HEK293 (cell line): ENCODE data around the gene CUL7.

ENCODE experiments used
- CTCF ChIA-PET: fragments of 350-600 bp; formaldehyde crosslinking; extraction: SDS; loops from one replicate; lab custom pipeline; 2021; ENCODE audit warnings: antibody characterized with exemption; lab: Yijun Ruan, JAX
- POLR2A ChIA-PET: fragments of 300-600 bp; formaldehyde crosslinking; extraction: SDS; loops from one replicate; lab custom pipeline; 2020; ENCODE audit warnings: antibody characterized with exemption, inconsistent platforms; lab: Yijun Ruan, JAX
- H3K27ac ChIP-seq: fragments of 200-500 bp; sonication (Bioruptor generic); 2 replicates; pipeline ENCODE4 v1.5.1; 2014; ENCODE audit warnings: low read depth, low read length, control low read depth, inconsistent platforms; ENCODE audit errors: extremely low read depth
- H3K36me3 ChIP-seq, 2 experiments: fragments of 200-500 bp in 1 of 2; sonication (Bioruptor generic) in 1 of 2; 1 replicate in 1 of 2; 2 replicates in 1 of 2; pipeline ENCODE4 v1.5.1; 2014 to 2017; ENCODE audit warnings: inconsistent platforms in 2 of 2, low read length in 2 of 2; ENCODE audit not compliant: control insufficient read depth in 2 of 2, insufficient read depth in 1 of 2
- H3K4me1 ChIP-seq: fragments of 200-500 bp; sonication (Bioruptor generic); 2 replicates; pipeline ENCODE4 v1.5.1; 2014; ENCODE audit warnings: mild to moderate bottlenecking, low read length, inconsistent platforms; ENCODE audit not compliant: control insufficient read depth, insufficient read depth
- H3K4me3 ChIP-seq: 2 replicates; pipeline ENCODE4 v1.5.1; 2011; ENCODE audit warnings: low read depth, mild to moderate bottlenecking, control low read depth, low read length, moderate library complexity
- H3K9me3 ChIP-seq: fragments of 200-500 bp; sonication (Bioruptor generic); 2 replicates; pipeline ENCODE4 v1.5.1; 2014; ENCODE audit warnings: low read depth, low read length, inconsistent platforms; ENCODE audit not compliant: control insufficient read depth, insufficient read depth
- EGR2 ChIP-seq: fragments of 450-650 bp; formaldehyde crosslinking; IDR thresholded peaks from 2 replicates; pipeline ENCODE4 v1.5.1; 2016; ENCODE audit warnings: low read depth, missing biosample characterization, missing genetic modification characterization
- GLIS2 ChIP-seq: fragments of 450-650 bp; formaldehyde crosslinking; IDR thresholded peaks from 2 replicates; pipeline ENCODE4 v1.5.1; 2016; ENCODE audit warnings: missing biosample characterization, missing genetic modification characterization
- IKZF3 ChIP-seq: fragments of 450-650 bp; IDR thresholded peaks from 2 replicates; pipeline ENCODE4 v1.5.0; 2018; ENCODE audit warnings: missing biosample characterization, mild to moderate bottlenecking, missing genetic modification characterization, moderate library complexity
- KLF16 ChIP-seq: fragments of 450-650 bp; formaldehyde crosslinking; IDR thresholded peaks from 2 replicates; pipeline ENCODE4 v1.5.1; 2017; ENCODE audit warnings: missing biosample characterization, missing genetic modification characterization
- KLF7 ChIP-seq: fragments of 450-650 bp; formaldehyde crosslinking; IDR thresholded peaks from 2 replicates; pipeline ENCODE4 v1.5.1; 2016; ENCODE audit warnings: missing biosample characterization, missing genetic modification characterization, borderline replicate concordance
- MEIS1 ChIP-seq: sonication (generic); formaldehyde crosslinking; IDR thresholded peaks from 2 replicates; pipeline ENCODE4 v1.8.1; 2022; ENCODE audit warnings: missing genetic modification reagents, mild to moderate bottlenecking, borderline replicate concordance
- PBX3 ChIP-seq: sonication (generic); formaldehyde crosslinking; IDR thresholded peaks from 2 replicates; pipeline ENCODE4 v1.8.1; 2022; ENCODE audit warnings: mild to moderate bottlenecking, moderate library complexity, missing genetic modification reagents
- SP3 ChIP-seq: fragments of 450-650 bp; formaldehyde crosslinking; IDR thresholded peaks from 2 replicates; pipeline ENCODE4 v1.5.1; 2016; ENCODE audit warnings: missing biosample characterization, missing genetic modification characterization
- SP7 ChIP-seq: fragments of 450-650 bp; formaldehyde crosslinking; IDR thresholded peaks from 2 replicates; pipeline ENCODE4 v1.5.1; 2016; ENCODE audit warnings: missing biosample characterization, missing genetic modification characterization
- TRIM28 ChIP-seq: IDR thresholded peaks from 2 replicates; pipeline ENCODE4 v1.6.1; 2011; ENCODE audit warnings: low read length, control low read depth, borderline replicate concordance
- ZBTB17 ChIP-seq: fragments of 450-650 bp; formaldehyde crosslinking; IDR thresholded peaks from 2 replicates; pipeline ENCODE4 v1.5.1; 2016; ENCODE audit warnings: missing biosample characterization, missing genetic modification characterization
- ZBTB48 ChIP-seq: fragments of 450-650 bp; formaldehyde crosslinking; IDR thresholded peaks from 2 replicates; pipeline ENCODE4 v1.5.1; 2016; ENCODE audit warnings: missing biosample characterization, missing genetic modification characterization
- ZBTB7A ChIP-seq: fragments of 450-650 bp; formaldehyde crosslinking; IDR thresholded peaks from 2 replicates; pipeline ENCODE4 v1.5.1; 2016; ENCODE audit warnings: low read depth, missing biosample characterization, missing genetic modification characterization
- ZFHX2 ChIP-seq: fragments of 450-650 bp; formaldehyde crosslinking; conservative IDR thresholded peaks from 2 replicates; pipeline ENCODE4 v1.5.1; 2016; ENCODE audit warnings: missing biosample characterization, missing genetic modification characterization
- ZIC2 ChIP-seq: fragments of 450-650 bp; formaldehyde crosslinking; IDR thresholded peaks from 2 replicates; pipeline ENCODE4 v1.5.1; 2016; ENCODE audit warnings: missing biosample characterization, missing genetic modification characterization
- ZNF10 ChIP-seq: fragments of 450-650 bp; formaldehyde crosslinking; IDR thresholded peaks from 2 replicates; pipeline ENCODE4 v1.5.1; 2017; ENCODE audit warnings: missing biosample characterization, missing genetic modification characterization
- ZNF391 ChIP-seq: fragments of 450-650 bp; formaldehyde crosslinking; IDR thresholded peaks from 2 replicates; pipeline ENCODE4 v1.5.1; 2016; ENCODE audit warnings: low read depth, missing biosample characterization, missing genetic modification characterization, borderline replicate concordance
- ZNF501 ChIP-seq: fragments of 450-650 bp; formaldehyde crosslinking; IDR thresholded peaks from 2 replicates; pipeline ENCODE4 v1.5.1; 2016; ENCODE audit warnings: missing biosample characterization, missing genetic modification characterization
- ZNF510 ChIP-seq: fragments of 450-650 bp; formaldehyde crosslinking; IDR thresholded peaks from 2 replicates; pipeline ENCODE4 v1.5.1; 2018; ENCODE audit warnings: mild to moderate bottlenecking, missing genetic modification characterization, missing biosample characterization; ENCODE audit not compliant: insufficient replicate concordance
- ZNF514 ChIP-seq: fragments of 450-650 bp; formaldehyde crosslinking; IDR thresholded peaks from 2 replicates; pipeline ENCODE4 v1.5.1; 2016; ENCODE audit warnings: missing biosample characterization, missing genetic modification characterization
- ZNF585B ChIP-seq: fragments of 450-650 bp; formaldehyde crosslinking; IDR thresholded peaks from 2 replicates; pipeline ENCODE4 v1.5.1; 2016; ENCODE audit warnings: missing biosample characterization, missing genetic modification characterization
- ZNF600 ChIP-seq: fragments of 450-650 bp; formaldehyde crosslinking; IDR thresholded peaks from 2 replicates; pipeline ENCODE4 v1.5.1; 2016; ENCODE audit warnings: missing biosample characterization, missing genetic modification characterization
- ZNF777 ChIP-seq: fragments of 450-650 bp; formaldehyde crosslinking; IDR thresholded peaks from 2 replicates; pipeline ENCODE4 v1.5.1; 2017; ENCODE audit warnings: missing biosample characterization, missing genetic modification characterization, borderline replicate concordance
- ZNF843 ChIP-seq: fragments of 450-650 bp; formaldehyde crosslinking; IDR thresholded peaks from 2 replicates; pipeline ENCODE4 v1.5.1; 2016; ENCODE audit warnings: missing biosample characterization, missing genetic modification characterization
- ZXDB ChIP-seq: fragments of 450-650 bp; formaldehyde crosslinking; IDR thresholded peaks from 2 replicates; pipeline ENCODE4 v1.5.1; 2016; ENCODE audit warnings: missing biosample characterization, missing genetic modification characterization
- TF ChIP-seq, protein P1 (sequence below): fragments of 450-650 bp; formaldehyde crosslinking; IDR thresholded peaks from 2 replicates; pipeline ENCODE4 v1.5.1; 2016; ENCODE audit warnings: missing biosample characterization, missing genetic modification characterization
- TF ChIP-seq, protein P2 (sequence below): fragments of 450-650 bp; formaldehyde crosslinking; IDR thresholded peaks from 2 replicates; pipeline ENCODE4 v1.5.1; 2016; ENCODE audit warnings: missing biosample characterization, missing genetic modification characterization
- TF ChIP-seq, protein P3 (sequence below): fragments of 450-650 bp; formaldehyde crosslinking; IDR thresholded peaks from 2 replicates; pipeline ENCODE4 v1.5.1; 2016; ENCODE audit warnings: missing biosample characterization, missing genetic modification characterization, low read depth

Gene CUL7

GRCh38 chr6:43076464-43077332, 23.0 kb upstream of the CUL7 start:
- CTCF ChIA-PET: interaction anchor here (0.6 to 7.6 kb wide), 13 partner anchors 17 to 210 kb away, joined by 3 to 83 read pairs (median 3); partner anchors contain the start of genes KLC4 and MRPL2
- Histone ChIP-seq H3K36me3 (peaks cover 0 to 27% of the 10 kb centered on the region in 2 experiments; a peak in 2 of 3 replicates), H3K9me3 (no peaks in the 10 kb centered on the region), H3K4me1 (peaks cover 14% of the 10 kb centered on the region), H3K4me3 (peak overlapping the region; percentile 88), H3K27ac (peak overlapping the region; percentile 87; the same call in 1 of the 2 replicates)
- POLR2A ChIA-PET: interaction anchor here (0.6 to 2.6 kb wide), 28 partner anchors 10 to 378 kb away, joined by 3 to 31 read pairs (median 4); partner anchors contain the start of genes BICRAL, CNPY3, CUL7 and KLC4
- TF ChIP-seq ZNF843 (tag by site-specific recombination) (0 out of 2 replicates have a peak, but pooled peaks have one; percentile 36), MEIS1 (CRISPR knock-in tag) (no peak), ZXDB (tag by site-specific recombination) (peak; percentile 21; the same call in 1 of the 2 replicates), SP3 (tag by site-specific recombination) (peak; percentile 38), TRIM28 (no peak), SP7 (tag by site-specific recombination) (0 out of 2 replicates have a peak, but pooled peaks have one; percentile 24), ZNF514 (no peak), ZBTB7A (tag by site-specific recombination) (peak; percentile 64), ZNF10 (tag by site-specific recombination) (no peak), KLF16 (tag by site-specific recombination) (0 out of 2 replicates have a peak, but pooled peaks have one; percentile 35), GLIS2 (tag by site-specific recombination) (peak; percentile 79), ZNF391 (tag by site-specific recombination) (no peak), PBX3 (CRISPR knock-in tag) (0 out of 2 replicates have a peak, but pooled peaks have one; percentile 26), IKZF3 (0 out of 2 replicates have a peak, but pooled peaks have one; percentile 18), ZFHX2 (tag by site-specific recombination) (peak; percentile 69), ZBTB17 (tag by site-specific recombination) (peak; percentile 45), ZNF600 (tag by site-specific recombination) (peak; percentile 83), ZNF510 (tag by site-specific recombination) (no peak), KLF7 (tag by site-specific recombination) (0 out of 2 replicates have a peak, but pooled peaks have one; percentile 56), ZNF777 (tag by site-specific recombination) (0 out of 2 replicates have a peak, but pooled peaks have one; percentile 14), ZNF585B (tag by site-specific recombination) (no peak), ZIC2 (tag by site-specific recombination) (peak; percentile 52), ZBTB48 (peak; percentile 69), EGR2 (peak; percentile 60), ZNF501 (tag by site-specific recombination) (peak; percentile 24; the same call in 1 of the 2 replicates)
- TF ChIP-seq, protein P1, sequence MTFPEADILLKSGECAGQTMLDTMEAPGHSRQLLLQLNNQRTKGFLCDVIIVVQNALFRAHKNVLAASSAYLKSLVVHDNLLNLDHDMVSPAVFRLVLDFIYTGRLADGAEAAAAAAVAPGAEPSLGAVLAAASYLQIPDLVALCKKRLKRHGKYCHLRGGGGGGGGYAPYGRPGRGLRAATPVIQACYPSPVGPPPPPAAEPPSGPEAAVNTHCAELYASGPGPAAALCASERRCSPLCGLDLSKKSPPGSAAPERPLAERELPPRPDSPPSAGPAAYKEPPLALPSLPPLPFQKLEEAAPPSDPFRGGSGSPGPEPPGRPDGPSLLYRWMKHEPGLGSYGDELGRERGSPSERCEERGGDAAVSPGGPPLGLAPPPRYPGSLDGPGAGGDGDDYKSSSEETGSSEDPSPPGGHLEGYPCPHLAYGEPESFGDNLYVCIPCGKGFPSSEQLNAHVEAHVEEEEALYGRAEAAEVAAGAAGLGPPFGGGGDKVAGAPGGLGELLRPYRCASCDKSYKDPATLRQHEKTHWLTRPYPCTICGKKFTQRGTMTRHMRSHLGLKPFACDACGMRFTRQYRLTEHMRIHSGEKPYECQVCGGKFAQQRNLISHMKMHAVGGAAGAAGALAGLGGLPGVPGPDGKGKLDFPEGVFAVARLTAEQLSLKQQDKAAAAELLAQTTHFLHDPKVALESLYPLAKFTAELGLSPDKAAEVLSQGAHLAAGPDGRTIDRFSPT (tag by site-specific recombination): peak; percentile 83
- TF ChIP-seq, protein P2, sequence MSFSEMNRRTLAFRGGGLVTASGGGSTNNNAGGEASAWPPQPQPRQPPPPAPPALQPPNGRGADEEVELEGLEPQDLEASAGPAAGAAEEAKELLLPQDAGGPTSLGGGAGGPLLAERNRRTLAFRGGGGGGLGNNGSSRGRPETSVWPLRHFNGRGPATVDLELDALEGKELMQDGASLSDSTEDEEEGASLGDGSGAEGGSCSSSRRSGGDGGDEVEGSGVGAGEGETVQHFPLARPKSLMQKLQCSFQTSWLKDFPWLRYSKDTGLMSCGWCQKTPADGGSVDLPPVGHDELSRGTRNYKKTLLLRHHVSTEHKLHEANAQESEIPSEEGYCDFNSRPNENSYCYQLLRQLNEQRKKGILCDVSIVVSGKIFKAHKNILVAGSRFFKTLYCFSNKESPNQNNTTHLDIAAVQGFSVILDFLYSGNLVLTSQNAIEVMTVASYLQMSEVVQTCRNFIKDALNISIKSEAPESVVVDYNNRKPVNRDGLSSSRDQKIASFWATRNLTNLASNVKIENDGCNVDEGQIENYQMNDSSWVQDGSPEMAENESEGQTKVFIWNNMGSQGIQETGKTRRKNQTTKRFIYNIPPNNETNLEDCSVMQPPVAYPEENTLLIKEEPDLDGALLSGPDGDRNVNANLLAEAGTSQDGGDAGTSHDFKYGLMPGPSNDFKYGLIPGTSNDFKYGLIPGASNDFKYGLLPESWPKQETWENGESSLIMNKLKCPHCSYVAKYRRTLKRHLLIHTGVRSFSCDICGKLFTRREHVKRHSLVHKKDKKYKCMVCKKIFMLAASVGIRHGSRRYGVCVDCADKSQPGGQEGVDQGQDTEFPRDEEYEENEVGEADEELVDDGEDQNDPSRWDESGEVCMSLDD (tag by site-specific recombination): 0 out of 2 replicates have a peak, but pooled peaks have one; percentile 23
- TF ChIP-seq, protein P3, sequence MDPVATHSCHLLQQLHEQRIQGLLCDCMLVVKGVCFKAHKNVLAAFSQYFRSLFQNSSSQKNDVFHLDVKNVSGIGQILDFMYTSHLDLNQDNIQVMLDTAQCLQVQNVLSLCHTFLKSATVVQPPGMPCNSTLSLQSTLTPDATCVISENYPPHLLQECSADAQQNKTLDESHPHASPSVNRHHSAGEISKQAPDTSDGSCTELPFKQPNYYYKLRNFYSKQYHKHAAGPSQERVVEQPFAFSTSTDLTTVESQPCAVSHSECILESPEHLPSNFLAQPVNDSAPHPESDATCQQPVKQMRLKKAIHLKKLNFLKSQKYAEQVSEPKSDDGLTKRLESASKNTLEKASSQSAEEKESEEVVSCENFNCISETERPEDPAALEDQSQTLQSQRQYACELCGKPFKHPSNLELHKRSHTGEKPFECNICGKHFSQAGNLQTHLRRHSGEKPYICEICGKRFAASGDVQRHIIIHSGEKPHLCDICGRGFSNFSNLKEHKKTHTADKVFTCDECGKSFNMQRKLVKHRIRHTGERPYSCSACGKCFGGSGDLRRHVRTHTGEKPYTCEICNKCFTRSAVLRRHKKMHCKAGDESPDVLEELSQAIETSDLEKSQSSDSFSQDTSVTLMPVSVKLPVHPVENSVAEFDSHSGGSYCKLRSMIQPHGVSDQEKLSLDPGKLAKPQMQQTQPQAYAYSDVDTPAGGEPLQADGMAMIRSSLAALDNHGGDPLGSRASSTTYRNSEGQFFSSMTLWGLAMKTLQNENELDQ (tag by site-specific recombination): no peak
